ENCODE data around the gene UBQLN4.
A peak's percentile ranks its signal among the peaks of the same experiment; 100 is the strongest.

The UBQLN4 gene

DNA sequence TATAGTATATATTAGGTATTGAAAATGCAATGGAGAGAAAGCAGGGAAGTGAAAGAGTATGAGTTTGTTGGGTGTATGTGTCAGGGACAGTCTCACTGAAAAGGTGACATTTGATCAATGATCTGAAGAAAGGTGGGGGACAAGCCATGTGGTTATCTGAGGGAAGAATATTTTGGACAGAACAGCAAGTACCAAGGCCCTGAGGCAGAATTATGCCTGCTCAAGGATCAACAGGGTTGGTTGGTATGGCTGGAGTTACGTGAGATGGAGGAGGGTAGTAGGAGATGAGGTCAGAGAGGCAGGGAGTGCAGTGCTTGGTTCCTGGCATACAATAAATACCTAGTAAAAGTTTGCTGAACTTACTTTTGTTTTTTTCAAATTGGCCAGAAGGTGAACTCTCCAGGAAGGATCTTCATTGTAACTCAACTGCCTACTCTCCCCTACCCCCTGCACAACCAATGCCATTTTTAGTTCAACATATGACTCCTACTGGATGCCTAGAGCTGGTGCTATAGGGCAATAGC lies 2.8 kb upstream of the UBQLN4 start:
- no peaks in the 10 kb centered on the region for H3K9me3 ChIP-seq (ENCODE audit: insufficient read depth, low read depth, low read length)
- H3K9ac ChIP-seq (ENCODE audit: low read depth, low read length, poor library complexity, severe bottlenecking), result no peak overlapping the region
- no peaks in the 10 kb centered on the region for H3K9me2 ChIP-seq (replicated peaks; ENCODE audit: low read depth, low read length)
- H3K4me2 ChIP-seq (ENCODE audit: low read depth, low read length, poor library complexity, severe bottlenecking), result peak overlapping the region; percentile 84
- no peaks in the 10 kb centered on the region for H3K27me3 ChIP-seq (ENCODE audit: insufficient read depth, low read length, poor library complexity, severe bottlenecking)
- peaks cover 20% of the 10 kb centered on the region for H3K4me1 ChIP-seq (ENCODE audit: insufficient read depth, low read length, poor library complexity, severe bottlenecking)
- no peak for TF ChIP-seq EZH2phosphoT487 (IDR thresholded peaks at IDR 0.05; ENCODE audit: borderline replicate concordance)
- TF ChIP-seq, protein P1, sequence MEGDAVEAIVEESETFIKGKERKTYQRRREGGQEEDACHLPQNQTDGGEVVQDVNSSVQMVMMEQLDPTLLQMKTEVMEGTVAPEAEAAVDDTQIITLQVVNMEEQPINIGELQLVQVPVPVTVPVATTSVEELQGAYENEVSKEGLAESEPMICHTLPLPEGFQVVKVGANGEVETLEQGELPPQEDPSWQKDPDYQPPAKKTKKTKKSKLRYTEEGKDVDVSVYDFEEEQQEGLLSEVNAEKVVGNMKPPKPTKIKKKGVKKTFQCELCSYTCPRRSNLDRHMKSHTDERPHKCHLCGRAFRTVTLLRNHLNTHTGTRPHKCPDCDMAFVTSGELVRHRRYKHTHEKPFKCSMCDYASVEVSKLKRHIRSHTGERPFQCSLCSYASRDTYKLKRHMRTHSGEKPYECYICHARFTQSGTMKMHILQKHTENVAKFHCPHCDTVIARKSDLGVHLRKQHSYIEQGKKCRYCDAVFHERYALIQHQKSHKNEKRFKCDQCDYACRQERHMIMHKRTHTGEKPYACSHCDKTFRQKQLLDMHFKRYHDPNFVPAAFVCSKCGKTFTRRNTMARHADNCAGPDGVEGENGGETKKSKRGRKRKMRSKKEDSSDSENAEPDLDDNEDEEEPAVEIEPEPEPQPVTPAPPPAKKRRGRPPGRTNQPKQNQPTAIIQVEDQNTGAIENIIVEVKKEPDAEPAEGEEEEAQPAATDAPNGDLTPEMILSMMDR (conservative IDR thresholded peaks at IDR 0.05; ENCODE audit: low read length), result no peak
- peaks cover 36% of the 10 kb centered on the region for H3K79me2 ChIP-seq (ENCODE audit: insufficient read depth, low read length)
- H4K20me1 ChIP-seq (ENCODE audit: insufficient read depth, low read length, poor library complexity, severe bottlenecking), result peaks cover 7% of the 10 kb centered on the region
- H3F3A ChIP-seq (ENCODE audit: low read depth), result peaks cover 3% of the 10 kb centered on the region; the same call in 1 of the 2 replicates
- no peaks in the 10 kb centered on the region for H3K36me3 ChIP-seq (ENCODE audit: insufficient read depth, low read length)
- H3K4me3 ChIP-seq (ENCODE audit: low read length, poor library complexity, severe bottlenecking), result peak overlapping the region; percentile 30
- H2AFZ ChIP-seq (ENCODE audit: low read length), result no peak overlapping the region

DNA sequence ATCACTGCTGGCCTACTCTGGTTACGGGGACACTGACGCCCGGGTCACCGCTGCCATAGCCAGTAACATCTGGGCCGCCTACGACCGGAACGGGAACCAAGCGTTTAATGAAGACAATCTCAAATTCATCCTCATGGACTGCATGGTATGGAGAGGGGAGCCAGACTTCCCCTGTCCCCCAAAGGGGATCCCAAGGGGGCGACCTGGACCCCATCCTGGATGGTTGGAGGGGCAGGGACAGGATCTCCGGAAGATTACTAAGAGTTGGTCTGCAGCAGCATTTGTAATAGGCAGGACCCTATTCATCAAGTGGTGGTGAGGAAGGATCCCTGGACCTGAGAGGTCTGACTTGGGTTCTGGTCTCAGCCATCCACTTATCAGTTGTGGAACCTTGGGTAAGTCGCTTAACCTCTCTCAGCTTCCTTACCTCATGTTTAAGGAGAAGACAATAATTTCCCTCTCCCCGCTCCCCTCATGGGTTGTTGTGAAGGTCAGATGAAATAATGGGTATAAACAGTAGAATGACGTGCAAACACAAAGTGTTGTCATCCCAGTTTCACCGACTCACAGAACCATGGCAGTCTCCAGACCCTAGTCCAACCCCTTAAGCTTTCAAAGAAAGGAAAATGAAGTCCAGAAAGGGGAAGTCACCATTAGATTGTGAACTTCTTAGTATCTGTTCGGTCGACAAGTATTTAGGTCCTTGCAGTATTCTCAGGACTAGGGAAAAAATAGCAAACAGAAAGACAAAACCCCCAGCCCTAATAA lies 1.9 kb upstream of the UBQLN4 start:
- H3K4me2 ChIP-seq (ENCODE audit: low read depth, low read length, poor library complexity, severe bottlenecking), result peak overlapping the region; percentile 84
- peak overlapping the region; percentile 98 for H3K9ac ChIP-seq (ENCODE audit: low read depth, low read length, poor library complexity, severe bottlenecking)
- H3K27me3 ChIP-seq (ENCODE audit: insufficient read depth, low read length, poor library complexity, severe bottlenecking), result no peaks in the 10 kb centered on the region
- H3K79me2 ChIP-seq (ENCODE audit: insufficient read depth, low read length), result peaks cover 42% of the 10 kb centered on the region
- TF ChIP-seq, protein P1 (conservative IDR thresholded peaks at IDR 0.05; ENCODE audit: low read length), result no peak
- TF ChIP-seq EZH2phosphoT487 (IDR thresholded peaks at IDR 0.05; ENCODE audit: borderline replicate concordance), result no peak
- H2AFZ ChIP-seq (ENCODE audit: low read length), result peak overlapping the region; percentile 96
- peak overlapping the region; percentile 96 for H3K4me3 ChIP-seq (ENCODE audit: low read length, poor library complexity, severe bottlenecking)
- no peaks in the 10 kb centered on the region for H3K9me2 ChIP-seq (replicated peaks; ENCODE audit: low read depth, low read length)
- no peaks in the 10 kb centered on the region; the same call in 1 of the 2 replicates for H3K36me3 ChIP-seq (ENCODE audit: insufficient read depth, low read length)
- no peaks in the 10 kb centered on the region for H3K9me3 ChIP-seq (ENCODE audit: insufficient read depth, low read depth, low read length)
- H3F3A ChIP-seq (ENCODE audit: low read depth), result peaks cover 3% of the 10 kb centered on the region; the same call in 1 of the 2 replicates
- H4K20me1 ChIP-seq (ENCODE audit: insufficient read depth, low read length, poor library complexity, severe bottlenecking), result peaks cover 7% of the 10 kb centered on the region
- peaks cover 20% of the 10 kb centered on the region for H3K4me1 ChIP-seq (ENCODE audit: insufficient read depth, low read length, poor library complexity, severe bottlenecking)

DNA sequence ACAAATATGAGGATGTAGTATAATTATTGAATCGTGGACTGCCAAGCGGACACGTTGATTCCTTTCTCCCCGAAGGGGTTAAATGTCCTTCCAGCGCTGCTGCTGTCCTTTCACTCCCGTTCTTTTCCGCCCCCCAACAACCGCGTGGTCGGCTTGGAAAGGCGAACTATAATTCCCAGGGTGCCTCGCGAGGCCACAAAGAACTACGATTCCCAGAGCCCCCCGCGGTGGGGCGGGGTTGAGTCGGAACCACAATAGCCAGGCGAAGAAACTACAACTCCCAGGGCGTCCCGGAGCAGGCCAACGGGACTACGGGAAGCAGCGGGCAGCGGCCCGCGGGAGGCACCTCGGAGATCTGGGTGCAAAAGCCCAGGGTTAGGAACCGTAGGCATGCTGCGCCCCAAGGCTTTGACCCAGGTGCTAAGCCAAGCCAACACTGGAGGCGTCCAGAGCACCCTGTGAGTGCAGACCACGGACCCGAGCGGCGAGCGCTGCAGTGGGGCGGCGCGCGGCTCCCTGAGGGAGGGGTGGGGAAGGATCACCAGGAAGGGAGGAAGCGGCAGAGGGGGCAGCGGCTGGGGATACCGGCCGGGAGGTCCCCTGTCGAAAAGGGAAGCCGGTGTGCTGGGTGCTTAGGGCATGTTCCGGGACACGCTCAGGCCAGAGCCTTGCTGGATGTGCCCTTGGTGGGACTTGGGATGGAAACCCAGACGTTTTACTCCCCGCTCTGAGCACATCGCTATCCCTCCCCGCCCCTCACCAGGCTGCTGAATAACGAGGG lies 1.1 kb upstream of the UBQLN4 start, which contains the start of gene LAMTOR2:
Gene LAMTOR2, plus strand, starts transcription at position 283 of the 781 bp plus-strand sequence. Its CDS starts 108 bp downstream, at position 391.
- H2AFZ ChIP-seq (ENCODE audit: low read length), result peak within 1 kb of the TSS; percentile 96
- no peaks in the 10 kb centered on the region for H3K9me3 ChIP-seq (ENCODE audit: insufficient read depth, low read depth, low read length)
- peak within 1 kb of the TSS; percentile 96 for H3K4me2 ChIP-seq (ENCODE audit: low read depth, low read length, poor library complexity, severe bottlenecking)
- H3K27me3 ChIP-seq (ENCODE audit: insufficient read depth, low read length, poor library complexity, severe bottlenecking), result no peaks in the 10 kb centered on the region
- peaks cover 7% of the 10 kb centered on the region for H4K20me1 ChIP-seq (ENCODE audit: insufficient read depth, low read length, poor library complexity, severe bottlenecking)
- H3F3A ChIP-seq (ENCODE audit: low read depth), result peaks cover 3% of the 10 kb centered on the region; the same call in 1 of the 2 replicates
- peak within 1 kb of the TSS; percentile 98 for H3K9ac ChIP-seq (ENCODE audit: low read depth, low read length, poor library complexity, severe bottlenecking)
- peak within 1 kb of the TSS; percentile 96 for H3K4me3 ChIP-seq (ENCODE audit: low read length, poor library complexity, severe bottlenecking)
- peaks cover 20% of the 10 kb centered on the region for H3K4me1 ChIP-seq (ENCODE audit: insufficient read depth, low read length, poor library complexity, severe bottlenecking)
- peaks cover 42% of the 10 kb centered on the region for H3K79me2 ChIP-seq (ENCODE audit: insufficient read depth, low read length)
- no peaks in the 10 kb centered on the region; the same call in 1 of the 2 replicates for H3K36me3 ChIP-seq (ENCODE audit: insufficient read depth, low read length)
- H3K9me2 ChIP-seq (replicated peaks; ENCODE audit: low read depth, low read length), result no peaks in the 10 kb centered on the region
- TF ChIP-seq, protein P1 (conservative IDR thresholded peaks at IDR 0.05; ENCODE audit: low read length), result no peak
- no peak for TF ChIP-seq EZH2phosphoT487 (IDR thresholded peaks at IDR 0.05; ENCODE audit: borderline replicate concordance)
